Gastrocnemius medialis (tissue), 4 donors: ENCODE measurements around the gene PLEKHA3.

Source experiments
- CTCF ChIP-seq, 5 experiments: fragments of 450-650 bp in 3 of 5; fragments of 200-600 bp in 2 of 5; sonication (generic) in 2 of 5; IDR thresholded peaks in 4 of 5; conservative IDR thresholded peaks in 1 of 5; 1 replicate in 4 of 5; 2 replicates in 1 of 5; pipeline ENCODE4 v1.5.1; 2016 to 2019; ENCODE audit warnings: antibody characterized with exemption in 5 of 5, mild to moderate bottlenecking in 3 of 5, moderate library complexity in 3 of 5
- POLR2A ChIP-seq, 2 donors: fragments of 450-650 bp; IDR thresholded peaks; one replicate each; pipeline ENCODE4 v1.6.1; 2017; ENCODE audit warnings: antibody characterized with exemption in 2 of 2, mild to moderate bottlenecking in 2 of 2, moderate library complexity in 2 of 2

GRCh38 chr2:178498137-178498536 is 17.9 kb downstream of the PLEKHA3 start:
- TF ChIP-seq CTCF (IDR thresholded peaks at IDR 0.05 in 4 of 5, conservative IDR thresholded peaks at IDR 0.05 in 1 of 5) (no peak), POLR2A (IDR thresholded peaks at IDR 0.05) (no peak)
